NCI-H345 treated with DMSO at 0.1 percent for 48 hours (cell line): ENCODE data around the gene AP2A2.

Experiments
- DNase-seq: peaks from one replicate; lab custom pipeline; 2025; ENCODE audit not compliant: unreplicated experiment; lab: John Stamatoyannopoulos, UW

The AP2A2 gene

DNA sequence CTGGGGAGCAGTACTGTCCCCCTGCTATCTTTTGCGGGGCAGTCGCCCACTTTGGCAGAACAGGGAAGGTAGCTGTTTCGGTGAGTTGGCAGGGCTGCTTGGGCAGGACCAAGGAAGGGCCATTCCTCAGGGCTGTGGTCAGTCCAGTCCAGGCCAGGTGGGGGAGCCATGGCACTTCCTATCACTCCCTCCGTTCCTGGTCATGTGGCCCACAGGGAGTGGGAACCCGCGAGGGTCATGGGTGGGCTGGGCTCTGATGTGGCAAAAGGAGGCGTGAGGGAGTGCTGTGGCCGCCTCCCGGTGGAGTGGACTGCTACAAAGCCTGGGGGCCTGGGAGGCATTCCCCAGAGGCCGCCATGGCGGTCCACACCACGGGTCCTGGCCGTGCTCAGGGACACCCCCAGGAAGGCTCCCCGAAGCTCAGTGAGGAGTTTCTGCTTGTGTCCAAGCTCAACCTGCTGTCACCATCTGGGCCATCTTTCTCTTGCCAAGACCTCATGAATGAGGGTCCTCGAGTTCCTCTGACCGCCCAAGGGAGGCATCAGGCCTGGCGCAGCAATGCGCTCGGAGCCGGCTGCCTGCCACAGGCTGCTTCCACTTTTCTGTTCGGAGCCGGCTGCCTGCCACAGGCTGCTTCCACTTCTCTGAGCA lies 27.0 kb upstream of the AP2A2 start:
- DNase-seq = no peak

DNA sequence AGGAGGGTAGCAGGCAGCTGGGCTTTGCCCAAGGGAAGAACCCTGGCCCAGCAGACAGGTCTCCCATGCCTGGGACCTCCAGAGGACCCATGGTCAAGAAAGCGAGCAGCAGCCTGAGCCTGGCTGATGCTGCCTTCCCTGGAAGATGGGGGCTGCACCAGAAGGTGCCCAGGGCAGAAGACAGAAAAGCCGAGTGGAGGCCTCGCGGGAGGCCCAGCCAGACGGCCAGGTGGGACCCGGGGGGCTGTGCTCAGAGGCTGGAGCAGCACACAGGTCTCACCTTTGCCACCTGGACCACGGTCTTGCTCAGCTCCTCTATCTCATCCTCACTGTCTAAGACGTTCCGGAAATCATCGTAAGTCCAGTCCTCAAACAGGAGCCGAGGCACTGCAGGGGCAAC lies 25.9 kb upstream of the AP2A2 start:
- no peak for DNase-seq

DNA sequence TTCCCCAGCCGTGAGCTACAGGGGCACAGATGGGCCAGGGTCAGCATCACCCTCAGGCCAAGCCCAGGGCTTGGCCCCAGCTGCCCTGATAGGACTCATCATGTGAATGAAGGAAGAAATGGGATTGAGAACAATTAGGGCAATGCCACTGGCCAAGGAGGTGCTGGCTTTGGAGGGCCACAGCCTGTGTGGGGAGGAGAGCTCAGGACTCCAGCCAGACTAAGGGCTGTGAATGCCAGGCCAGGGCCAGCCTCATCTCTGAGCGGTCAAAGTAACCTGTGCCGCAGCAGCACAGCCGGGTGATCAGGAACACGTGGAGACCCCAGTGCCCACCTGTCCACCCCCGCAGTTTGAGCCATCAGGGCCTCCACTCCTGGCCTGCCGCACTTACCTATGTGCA lies 25.1 kb upstream of the AP2A2 start:
- no peak for DNase-seq

DNA sequence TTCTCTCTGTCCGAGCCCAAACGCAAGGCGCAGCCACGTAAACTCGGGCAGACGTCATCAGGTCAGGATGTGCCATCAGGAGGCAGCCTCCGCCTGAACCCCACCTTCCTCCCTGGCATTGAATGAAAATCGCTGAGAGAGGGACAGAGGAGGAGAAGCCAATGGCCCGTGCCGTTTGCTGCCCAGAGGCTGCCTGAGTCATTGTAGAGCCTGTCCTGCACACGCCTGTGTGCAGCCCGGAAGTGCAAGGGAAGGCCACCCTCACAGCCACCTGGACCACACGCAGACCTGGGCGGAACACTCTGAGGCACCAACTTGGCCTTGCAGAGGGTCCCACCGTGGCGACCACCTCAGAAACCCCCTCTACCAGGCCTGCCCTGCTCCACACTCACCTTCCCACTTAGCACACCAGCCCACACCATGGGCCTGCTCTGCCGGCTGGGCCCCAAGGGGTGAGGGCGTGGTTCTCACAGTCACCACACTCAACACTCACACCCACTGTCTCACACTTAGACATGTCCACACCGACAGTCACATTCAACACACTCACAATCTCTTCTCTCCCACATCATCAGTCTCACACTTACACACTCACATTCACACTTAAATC lies 24.1 kb upstream of the AP2A2 start:
- no peak for DNase-seq

DNA sequence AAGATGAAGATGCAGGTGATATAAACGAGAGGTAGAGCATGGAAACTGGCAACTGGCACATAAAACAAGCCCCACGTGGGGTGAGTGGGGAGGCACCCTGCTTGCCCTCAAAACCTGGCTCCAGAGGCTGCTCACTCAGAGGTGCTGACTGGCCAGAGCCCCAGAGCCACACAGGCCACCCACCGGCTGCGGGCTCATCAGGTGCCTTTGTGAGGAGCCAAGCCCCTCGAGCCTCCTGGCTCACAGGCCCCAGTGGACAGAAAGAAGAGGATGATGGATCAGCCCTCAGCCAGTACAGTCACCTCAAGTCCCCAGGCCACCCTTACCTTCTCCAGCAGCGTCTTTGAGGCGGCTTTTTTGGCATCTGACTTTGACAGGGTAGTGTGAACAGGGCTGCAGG lies 21.3 kb upstream of the AP2A2 start:
- DNase-seq = no peak

DNA sequence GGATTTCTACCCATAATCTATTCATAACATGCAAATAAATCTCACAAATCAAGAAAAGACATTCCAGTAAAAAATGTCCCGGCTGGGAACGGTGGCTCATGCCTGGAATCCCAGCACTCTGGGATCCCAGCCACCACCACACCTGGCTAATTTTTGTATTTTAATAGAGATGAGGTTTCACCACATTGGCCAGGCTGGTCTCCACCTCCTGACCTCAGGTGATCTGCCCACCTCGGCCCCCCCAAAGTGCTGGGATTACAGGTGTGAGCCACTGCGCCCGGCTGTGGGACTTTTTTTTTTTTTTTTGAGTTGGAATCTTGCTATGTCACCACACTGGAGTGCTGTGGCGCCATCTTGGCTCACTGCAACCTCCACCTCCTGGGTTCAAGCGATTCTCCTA lies 19.7 kb upstream of the AP2A2 start:
- DNase-seq = no peak

DNA sequence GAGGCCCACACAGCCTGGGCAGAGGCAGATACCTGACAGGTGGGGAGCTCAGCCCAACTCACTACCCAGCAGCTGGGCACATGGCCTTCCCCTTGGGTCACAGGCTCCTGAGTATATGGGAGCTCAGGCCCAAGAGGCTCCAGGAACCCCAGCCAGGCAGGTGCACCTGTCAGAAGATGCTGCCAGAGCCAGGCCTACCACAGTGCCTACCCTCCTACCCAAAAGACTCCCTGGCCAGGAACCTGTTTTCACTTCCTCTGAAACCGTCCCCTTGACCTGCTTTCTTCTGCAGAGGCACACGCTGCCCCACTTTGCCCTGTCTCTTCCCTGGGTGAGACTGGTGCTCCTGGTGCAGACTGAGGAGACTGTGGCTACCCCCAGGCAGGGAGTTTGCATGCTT lies 18.0 kb upstream of the AP2A2 start:
- no peak for DNase-seq

DNA sequence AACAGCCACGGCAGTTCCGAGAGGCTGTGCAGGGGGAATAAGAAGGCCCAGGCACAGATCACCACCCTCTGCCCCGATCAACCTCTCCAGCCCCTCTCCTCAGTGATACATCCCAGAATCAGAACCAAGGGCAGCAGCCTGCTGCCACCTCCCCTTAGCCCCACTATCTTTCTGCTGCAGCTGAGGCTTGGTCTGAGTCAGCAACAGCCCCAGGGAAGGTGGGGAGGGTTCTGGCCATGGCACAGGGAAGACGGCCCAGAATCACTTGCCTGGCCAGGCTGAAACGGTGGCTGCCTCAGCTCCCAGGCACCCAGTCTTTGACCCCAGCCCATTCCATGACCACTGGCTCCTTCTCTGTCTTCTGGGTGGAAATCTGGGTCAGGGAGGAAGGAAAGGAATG lies 17.4 kb upstream of the AP2A2 start:
- no peak for DNase-seq

DNA sequence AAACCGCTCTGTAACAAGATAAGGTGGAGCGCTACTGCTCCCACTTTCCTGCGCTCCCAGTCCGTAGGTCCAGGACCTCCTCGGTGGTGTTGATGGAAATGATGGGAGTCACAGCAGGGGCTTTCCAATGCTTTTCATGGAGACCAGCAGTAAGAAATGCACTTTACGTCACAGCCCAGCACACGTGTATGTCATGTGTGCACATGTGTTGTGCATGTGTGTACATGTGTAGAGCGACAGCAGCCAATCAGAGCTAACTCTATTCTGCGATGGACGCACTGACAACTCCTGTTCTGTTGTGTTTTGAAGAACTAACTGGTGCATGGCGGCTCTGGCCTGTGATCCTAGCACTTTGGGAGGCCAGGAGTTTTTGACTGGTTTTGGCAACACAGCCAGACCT lies 16.3 kb upstream of the AP2A2 start:
- DNase-seq = no peak

DNA sequence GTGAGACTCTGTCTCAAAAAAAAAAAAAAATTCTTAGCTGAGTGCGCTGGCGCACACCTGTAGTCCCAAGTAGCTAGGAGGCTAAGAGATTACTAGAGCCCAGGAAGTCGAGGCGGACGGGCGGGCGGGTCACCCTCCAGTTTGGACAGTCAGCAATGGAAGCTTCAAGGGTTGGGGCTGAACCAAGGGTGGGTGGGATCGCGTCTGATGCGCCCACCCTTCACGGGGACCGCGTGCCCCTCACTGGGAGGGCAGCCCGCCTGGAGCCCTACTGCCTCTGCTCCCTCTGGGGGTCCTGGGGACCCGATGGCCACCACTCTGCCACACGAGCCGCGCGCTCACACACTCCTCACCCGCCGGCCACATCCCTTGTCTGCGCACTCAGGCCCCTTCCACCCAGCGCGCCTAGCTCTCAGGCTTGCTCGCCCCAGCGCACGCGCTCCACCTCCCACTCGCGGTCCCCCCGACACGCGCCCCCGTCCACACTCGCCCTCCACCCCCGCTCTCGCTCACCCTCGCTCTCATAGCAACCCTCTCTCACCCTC lies 15.6 kb upstream of the AP2A2 start:
- no peak for DNase-seq

DNA sequence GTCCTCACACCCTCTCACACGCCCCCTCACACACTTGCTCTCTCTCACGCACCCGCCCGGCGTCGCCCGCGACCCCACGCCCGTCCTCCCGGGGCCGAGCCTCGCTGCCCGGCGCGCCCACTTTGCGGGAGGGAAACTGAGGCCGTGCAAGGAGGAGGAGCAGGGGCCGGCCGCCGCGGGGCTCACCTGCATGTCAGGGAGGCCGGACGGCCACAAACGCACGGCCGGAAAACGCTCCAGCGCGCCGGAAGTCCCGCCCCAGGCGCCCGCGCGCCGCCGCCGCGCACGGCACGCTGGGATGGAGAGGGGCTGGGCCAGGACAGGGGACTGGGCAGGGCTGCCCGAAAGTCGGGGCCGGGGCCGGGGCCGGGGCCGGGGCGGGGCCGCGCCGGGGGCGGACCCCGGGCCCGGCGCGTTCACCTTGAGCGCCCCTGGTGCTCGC lies 15.1 kb upstream of the AP2A2 start, which contains the start of gene CHID1:
CHID1 (minus strand) TSS at position 222 of the 442 bp plus-strand sequence. CDS start 5,994 bp downstream, outside the sequence.
- peak; percentile 32 for DNase-seq

DNA sequence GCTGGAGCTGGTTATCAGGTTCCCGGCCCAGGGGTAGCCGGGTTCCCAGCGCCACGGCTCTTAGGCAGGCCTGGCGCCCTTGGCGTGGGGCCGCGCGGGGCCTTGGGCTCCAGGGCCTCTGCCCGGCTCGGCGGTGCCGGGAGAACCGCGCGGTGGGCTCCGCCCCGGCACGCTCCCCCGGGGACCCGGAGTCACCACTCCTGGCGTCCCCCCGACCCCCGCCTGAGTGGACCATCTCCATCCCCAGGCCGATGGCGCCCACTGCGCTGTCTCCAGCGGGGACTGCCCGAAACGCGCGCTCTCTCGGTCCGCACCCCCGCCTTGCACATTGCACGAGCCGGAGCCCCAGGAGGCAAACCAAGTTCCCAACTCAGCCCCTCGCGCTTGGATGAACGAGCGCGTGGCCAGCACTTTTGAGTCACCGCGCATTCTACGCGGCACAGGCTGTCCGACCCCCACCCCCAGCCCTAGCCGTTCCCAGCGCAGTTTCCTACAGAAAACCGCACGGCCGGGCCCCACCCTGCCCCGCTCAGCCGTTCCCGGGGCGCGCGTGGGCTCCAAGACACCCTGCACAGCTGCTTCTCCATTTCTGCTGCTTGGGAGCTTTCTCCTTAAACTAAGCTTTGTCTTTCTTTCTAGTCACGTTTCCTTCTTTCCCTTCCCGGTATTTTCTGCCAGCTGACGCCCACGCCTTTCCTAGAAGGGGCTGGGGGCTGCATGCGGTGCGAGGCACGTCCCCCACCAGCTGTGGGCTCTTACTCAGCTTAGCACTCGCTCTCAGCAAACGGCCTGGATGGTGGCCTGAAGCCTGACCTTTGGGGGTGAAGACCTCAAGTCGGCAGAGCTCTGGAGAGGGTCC lies 14.4 kb upstream of the AP2A2 start:
- DNase-seq = no peak

DNA sequence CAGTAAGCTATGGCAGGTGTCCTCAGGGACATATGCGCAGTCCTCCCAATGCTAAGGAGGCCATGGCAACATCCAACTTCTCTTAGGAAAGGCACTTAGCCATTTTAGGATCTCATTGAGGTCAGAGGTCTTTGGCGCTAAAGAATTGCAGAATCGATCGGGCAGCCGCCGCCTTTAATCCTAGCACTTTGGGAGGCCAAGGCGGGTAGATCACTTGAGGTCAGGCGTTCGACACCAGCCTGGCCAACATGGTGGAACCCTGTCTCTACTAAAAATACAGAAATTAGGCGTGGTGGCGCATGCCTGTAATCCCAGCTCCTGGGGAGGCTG lies 13.8 kb upstream of the AP2A2 start:
- DNase-seq = no peak

DNA sequence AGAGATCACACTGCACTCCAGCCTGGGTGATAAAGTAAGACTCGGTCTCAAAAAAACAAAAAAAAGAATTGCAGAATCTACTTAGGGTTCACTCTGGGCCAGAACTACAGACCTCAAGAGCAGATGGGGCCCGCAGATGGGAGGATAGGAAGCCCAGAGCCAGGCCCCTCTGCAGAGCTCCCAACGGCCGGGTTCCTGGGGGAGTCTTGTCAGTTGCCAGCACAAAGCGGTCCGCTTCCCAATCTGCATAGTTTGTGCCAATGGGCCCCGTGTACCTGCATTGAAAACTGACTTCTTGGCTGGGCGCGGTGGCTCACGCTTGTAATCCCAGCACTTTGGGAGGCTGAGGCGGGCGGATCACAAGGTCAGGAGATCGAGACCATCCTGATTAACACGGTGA lies 13.4 kb upstream of the AP2A2 start:
- DNase-seq = no peak

DNA sequence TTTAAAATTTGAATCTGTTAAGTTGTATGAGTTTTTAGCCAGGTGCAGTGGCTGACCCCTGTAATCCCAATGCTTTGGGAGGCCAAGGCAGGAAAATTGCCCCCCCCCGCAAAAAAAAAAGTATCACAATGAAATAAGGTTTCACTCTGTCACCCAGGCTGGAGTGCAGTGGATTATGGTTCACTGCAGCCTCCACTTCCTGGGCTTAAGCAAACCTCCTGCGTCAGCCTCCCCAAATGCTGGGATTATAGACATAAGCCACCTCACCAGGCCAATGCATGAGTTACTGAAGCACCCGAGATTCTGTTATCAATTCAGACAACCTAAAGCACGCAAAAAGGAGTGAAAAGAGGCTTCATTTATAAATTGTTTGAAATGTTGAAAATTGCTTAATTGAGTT lies 12.6 kb upstream of the AP2A2 start:
- DNase-seq = no peak

DNA sequence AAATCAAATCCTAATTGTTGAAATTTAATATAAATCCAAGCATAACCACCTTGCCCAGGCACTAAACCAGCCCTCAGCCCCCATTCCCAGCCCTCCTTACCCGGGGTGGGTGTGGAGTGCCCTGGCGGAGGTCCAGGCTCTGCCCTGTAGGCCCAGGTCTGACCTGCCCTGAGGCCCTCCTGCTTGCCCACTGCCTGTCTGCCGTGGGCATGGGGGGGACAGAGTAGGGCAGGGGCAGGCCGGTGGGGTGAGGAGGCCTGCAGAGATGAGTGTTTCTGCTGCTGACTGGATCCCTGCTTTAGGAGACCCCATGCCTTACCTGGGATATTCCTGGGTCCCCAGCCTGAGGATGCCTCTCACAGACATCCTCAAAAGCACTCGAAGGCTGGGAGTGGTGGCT lies 11.5 kb upstream of the AP2A2 start:
- DNase-seq = no peak

DNA sequence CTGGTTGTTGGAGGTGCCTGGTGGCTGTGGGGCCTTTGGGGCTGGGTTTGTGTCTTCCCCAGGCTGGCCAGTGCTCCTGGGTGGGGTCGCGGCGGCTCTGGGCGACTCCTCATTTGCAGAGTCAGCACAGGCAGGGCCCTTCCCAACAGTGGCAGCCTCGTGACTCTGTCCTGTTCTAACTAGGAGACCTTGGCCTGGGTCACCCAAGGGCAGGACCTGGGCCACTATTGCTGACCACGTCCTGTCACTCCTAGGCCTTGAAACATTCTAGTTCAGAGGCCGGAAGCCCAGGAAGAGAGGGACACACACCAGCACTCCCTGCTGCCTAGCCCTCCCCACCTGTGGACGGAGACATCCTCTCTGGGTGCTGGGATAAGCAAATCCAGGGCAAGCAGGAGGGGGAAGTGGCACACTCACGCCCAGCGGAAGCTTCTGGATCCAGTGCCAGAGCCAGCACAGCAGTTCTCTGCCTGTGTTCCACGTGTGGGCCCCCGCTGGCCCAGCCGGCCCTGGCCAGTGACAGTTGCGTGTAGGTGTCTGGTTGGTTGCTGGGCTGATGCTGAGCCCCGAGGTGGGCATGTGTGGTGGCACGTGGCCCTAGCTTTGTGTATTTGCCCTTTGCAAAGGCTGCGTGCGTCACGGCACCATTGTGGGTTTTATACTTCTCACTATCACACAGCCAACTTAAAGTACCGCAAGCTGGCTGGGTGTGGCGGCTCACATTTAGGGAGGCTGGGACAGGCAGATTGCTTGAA lies 10.7 kb upstream of the AP2A2 start:
- no peak for DNase-seq

DNA sequence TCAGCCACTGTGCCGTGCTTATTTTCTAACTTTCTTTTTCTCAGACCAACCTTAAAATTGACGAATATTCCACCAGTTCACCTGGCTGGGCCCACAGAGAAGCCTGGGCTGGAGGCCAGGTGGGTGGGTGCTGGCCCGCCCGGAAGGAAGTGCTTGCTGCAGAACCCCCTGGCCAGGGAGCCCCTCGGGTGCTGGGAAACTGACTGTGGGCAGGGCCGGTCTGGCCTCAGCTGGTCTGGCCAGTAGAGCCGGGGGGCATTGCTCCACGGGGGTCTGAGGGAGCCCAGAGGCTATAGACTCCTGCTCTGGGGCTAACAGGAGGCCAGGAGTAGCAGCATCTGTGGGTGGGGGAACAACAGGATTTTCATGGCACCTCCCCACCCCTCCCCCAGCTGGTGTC lies 8.2 kb upstream of the AP2A2 start:
- no peak for DNase-seq

DNA sequence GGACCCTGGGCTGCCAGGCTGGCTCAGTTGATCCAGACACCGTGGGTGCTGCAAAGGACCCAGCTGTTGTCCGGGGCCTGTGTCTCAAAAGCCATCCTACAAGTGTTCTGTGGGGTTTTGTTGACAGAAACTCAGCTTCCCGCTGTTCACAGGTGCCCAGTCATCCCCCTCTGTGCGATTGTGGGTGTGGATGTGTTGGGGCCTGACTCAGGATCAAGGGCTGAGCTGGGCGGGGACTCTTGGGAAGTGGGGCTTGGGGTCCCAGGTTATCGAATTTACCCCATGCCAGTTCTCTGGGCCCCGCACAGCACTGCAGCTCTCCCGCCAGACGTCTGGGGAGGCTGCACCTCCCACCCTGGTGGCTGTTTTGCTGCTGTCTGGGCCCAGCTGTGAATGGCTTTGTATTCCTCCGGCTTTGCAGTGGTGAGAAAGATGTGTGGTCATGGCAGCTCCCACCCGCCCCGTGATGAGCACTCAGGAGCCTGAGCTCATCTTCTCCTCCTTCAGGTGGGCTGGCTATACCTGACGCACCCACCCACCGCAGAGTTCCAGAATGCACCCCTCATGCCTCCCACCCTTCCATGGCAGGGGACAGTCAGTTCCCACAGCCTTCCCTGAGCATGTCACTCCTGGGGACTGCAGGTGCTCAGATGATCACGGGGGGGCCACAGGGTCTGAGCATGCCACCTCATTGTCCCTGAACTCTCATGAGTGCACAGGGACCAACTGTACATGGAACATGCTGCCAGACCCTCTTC lies 3.6 kb upstream of the AP2A2 start:
- DNase-seq = peak; percentile 49

DNA sequence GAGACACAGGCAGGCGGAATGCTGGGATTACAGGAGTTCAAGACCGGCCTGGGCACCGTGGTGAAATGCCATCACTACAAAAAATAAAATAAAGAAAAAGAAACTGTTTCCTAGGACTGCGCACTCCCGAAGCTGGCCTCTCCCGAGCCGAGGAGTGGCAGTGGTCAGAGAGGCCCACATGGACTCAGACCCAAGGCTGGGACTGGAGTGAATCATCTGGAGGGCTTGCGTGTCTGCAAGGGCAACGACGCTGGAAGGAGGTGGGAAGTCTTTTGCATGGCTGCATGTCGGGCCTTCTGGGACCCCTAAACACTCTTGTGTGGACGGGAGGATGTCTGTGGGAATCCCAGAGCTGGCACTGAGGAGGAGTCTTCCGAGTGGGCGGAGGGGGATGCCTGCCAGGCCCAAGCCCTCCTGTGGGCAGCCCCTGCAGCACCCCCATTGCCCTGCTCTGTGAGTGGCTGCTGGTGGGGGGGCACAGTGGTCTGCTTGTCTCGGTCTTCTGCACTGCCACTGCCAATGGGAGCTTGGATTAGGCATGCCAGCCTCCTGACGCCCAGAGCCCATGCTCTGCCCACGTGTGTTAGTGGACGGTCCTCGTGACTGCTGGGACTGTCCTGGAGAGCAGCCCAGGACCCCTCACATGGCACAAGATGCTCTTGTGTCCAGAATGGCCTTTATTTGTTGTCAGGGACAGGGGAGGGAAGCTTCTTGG lies 1.8 kb upstream of the AP2A2 start:
- DNase-seq = no peak
